ENCODE data around the gene GPATCH11. TPM values are rescaled to one million over a fixed set of nuclear protein-coding genes. Genes with fewer than 3 reads are reported as not detected.

Gene GPATCH11
- total RNA-seq, 2 experiments from 2014 or later: 9.9 to 11.7 TPM

DNA sequence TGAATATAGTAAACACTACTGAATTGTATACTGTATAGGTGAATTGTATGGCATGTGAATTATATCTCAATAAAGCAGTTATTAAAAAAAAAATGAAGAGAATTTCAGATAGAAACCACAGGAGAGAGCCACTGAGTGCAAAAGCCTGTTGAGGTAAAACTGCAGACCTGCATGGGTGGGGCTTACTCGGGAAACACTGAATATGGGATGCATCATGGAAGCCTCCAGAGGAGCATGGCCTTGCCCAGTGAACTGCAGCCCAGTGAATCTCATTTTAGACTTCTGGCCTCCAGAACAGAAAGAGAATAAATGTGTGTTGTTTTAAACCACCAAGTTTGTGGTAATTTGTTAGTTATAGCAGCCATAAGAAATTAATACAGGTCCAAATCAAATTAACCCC is 15.7 kb downstream of the GPATCH11 start:
- CTCF ChIA-PET: no interaction called here
- peaks cover 3% of the 10 kb centered on the region for H3K4me1 Mint-ChIP-seq (ENCODE audit: low read depth)
- peaks cover 19% of the 10 kb centered on the region for H3K36me3 Mint-ChIP-seq (ENCODE audit: low read depth)
- ATAC-seq (no peak), DNase-seq (no peak)
- H3K27ac Mint-ChIP-seq: peak overlapping the region; percentile 14
- TF ChIP-seq, protein P1, sequence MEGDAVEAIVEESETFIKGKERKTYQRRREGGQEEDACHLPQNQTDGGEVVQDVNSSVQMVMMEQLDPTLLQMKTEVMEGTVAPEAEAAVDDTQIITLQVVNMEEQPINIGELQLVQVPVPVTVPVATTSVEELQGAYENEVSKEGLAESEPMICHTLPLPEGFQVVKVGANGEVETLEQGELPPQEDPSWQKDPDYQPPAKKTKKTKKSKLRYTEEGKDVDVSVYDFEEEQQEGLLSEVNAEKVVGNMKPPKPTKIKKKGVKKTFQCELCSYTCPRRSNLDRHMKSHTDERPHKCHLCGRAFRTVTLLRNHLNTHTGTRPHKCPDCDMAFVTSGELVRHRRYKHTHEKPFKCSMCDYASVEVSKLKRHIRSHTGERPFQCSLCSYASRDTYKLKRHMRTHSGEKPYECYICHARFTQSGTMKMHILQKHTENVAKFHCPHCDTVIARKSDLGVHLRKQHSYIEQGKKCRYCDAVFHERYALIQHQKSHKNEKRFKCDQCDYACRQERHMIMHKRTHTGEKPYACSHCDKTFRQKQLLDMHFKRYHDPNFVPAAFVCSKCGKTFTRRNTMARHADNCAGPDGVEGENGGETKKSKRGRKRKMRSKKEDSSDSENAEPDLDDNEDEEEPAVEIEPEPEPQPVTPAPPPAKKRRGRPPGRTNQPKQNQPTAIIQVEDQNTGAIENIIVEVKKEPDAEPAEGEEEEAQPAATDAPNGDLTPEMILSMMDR (IDR thresholded peaks at IDR 0.05): no peak
- H3K9me3 Mint-ChIP-seq: no peaks in the 10 kb centered on the region
- H3K4me3 Mint-ChIP-seq: no peak overlapping the region
- no peaks in the 10 kb centered on the region for H3K27me3 Mint-ChIP-seq
- intact Hi-C loops (cut with micrococcal nuclease): no loop called here
- POLR2A ChIA-PET: no interaction called here

DNA sequence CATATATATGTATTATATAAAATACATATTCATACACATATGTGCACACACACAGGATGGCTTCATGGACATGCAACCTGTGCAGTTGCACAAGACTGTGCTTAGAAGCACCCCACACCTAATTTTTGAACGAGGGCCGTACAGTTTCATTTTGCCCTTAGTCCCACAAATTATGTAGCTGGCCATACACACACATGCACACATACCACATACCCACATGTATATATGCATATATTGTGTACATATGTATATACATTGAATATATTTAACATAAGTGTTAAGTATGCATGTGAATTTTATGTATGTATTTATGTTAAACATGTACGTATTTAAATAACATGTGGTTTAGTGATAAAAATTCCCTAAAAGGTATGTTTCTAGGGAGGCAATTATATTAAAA is 18.3 kb downstream of the GPATCH11 start:
- peaks cover 20% of the 10 kb centered on the region for H3K36me3 Mint-ChIP-seq (ENCODE audit: low read depth)
- TF ChIP-seq, protein P1 (IDR thresholded peaks at IDR 0.05): no peak
- H3K27me3 Mint-ChIP-seq: no peaks in the 10 kb centered on the region
- no peak overlapping the region for H3K4me3 Mint-ChIP-seq
- intact Hi-C loops (cut with micrococcal nuclease): no loop called here
- no peaks in the 10 kb centered on the region for H3K9me3 Mint-ChIP-seq
- ATAC-seq: no peak
- no peak overlapping the region for H3K27ac Mint-ChIP-seq
- H3K4me1 Mint-ChIP-seq (ENCODE audit: low read depth): peaks cover 3% of the 10 kb centered on the region
- no peak for DNase-seq
- CTCF ChIA-PET: interaction anchor here (1.5 kb wide), 1 partner anchor 9 kb away, joined by 4 read pairs; no protein-coding TSS in a partner anchor
- POLR2A ChIA-PET: no interaction called here

DNA sequence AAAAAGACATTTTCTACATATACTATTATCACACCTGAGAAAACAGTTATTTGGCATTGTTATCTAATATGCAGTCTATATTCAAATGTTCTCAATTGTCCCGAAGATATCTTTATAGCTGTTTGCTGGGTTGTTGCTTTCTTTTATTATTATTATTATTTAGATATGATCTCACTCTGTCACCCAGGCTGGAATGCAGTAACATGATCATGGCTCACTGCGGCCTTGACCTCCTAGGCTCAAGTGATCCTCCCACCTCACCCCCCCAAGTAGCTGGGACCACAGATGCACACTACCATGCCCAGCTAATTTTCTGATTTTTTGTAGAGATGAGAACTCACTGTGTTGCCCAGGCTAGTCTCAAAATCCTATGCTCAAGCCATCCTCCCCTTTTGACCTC is 19.9 kb downstream of the GPATCH11 start:
- no peaks in the 10 kb centered on the region for H3K9me3 Mint-ChIP-seq
- ATAC-seq (no peak), DNase-seq (no peak)
- H3K27ac Mint-ChIP-seq: no peak overlapping the region
- TF ChIP-seq, protein P1 (IDR thresholded peaks at IDR 0.05): no peak
- H3K4me3 Mint-ChIP-seq: no peak overlapping the region
- no peaks in the 10 kb centered on the region for H3K27me3 Mint-ChIP-seq
- intact Hi-C loops (cut with micrococcal nuclease): no loop called here
- H3K36me3 Mint-ChIP-seq (ENCODE audit: low read depth): peaks cover 30% of the 10 kb centered on the region
- H3K4me1 Mint-ChIP-seq (ENCODE audit: low read depth): no peaks in the 10 kb centered on the region
- ChIA-PET CTCF (no interaction called here), POLR2A (interaction anchor here (0.8 kb wide), 1 partner anchor 24 kb away, joined by 3 read pairs; no protein-coding TSS in a partner anchor)

DNA sequence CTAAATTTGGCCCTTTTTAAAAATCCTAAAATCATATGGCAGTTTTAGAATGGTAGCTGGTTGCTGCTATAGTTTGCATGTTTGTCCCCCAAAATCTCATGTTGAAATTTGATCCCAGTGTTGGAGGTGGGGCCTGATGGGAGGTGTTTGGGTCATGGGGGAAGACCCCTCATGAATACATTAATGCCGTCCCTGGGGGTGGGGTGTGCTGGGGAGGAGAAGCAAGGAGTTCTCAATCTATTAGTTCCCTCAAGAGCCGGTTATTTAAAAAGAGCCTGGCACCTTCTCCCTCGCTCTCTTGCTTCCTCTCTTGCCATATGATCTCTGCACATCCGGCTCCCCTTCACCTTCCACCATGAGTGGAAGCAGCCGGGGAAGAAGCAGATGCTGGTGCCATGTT is 20.8 kb downstream of the GPATCH11 start:
- peaks cover 24% of the 10 kb centered on the region for H3K36me3 Mint-ChIP-seq (ENCODE audit: low read depth)
- CTCF ChIA-PET: no interaction called here

DNA sequence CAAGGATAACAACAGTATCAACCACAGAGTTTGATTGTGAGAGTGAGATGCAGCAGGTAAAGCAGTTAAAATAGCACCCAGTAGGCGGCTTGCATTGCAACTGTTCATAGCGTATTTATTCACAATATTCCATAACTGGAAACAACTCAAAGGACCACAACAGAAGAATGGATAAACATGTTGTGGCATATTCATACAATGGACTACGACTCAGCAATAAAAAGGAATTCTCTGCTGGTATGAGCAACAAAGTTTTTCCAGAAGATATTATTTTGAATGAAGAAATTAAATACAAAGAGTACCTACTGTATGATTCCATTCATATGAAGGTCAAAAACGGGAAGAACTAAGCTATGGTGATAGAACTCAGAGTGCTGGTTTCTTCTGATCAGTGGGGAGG is 25.2 kb downstream of the GPATCH11 start:
- H3K9me3 Mint-ChIP-seq: no peaks in the 10 kb centered on the region
- no peaks in the 10 kb centered on the region for H3K4me1 Mint-ChIP-seq (ENCODE audit: low read depth)
- ChIA-PET CTCF (no interaction called here), POLR2A (no interaction called here)
- no peak for DNase-seq
- intact Hi-C loops (cut with micrococcal nuclease): no loop called here
- H3K27me3 Mint-ChIP-seq: no peaks in the 10 kb centered on the region
- no peak for ATAC-seq
- peaks cover 32% of the 10 kb centered on the region for H3K36me3 Mint-ChIP-seq (ENCODE audit: low read depth)
- TF ChIP-seq, protein P1 (IDR thresholded peaks at IDR 0.05): no peak
- no peak overlapping the region for H3K27ac Mint-ChIP-seq
- no peak overlapping the region for H3K4me3 Mint-ChIP-seq

More for the DNA sequence above, 20.8 kb downstream of the GPATCH11 start:
- H3K4me1 Mint-ChIP-seq (ENCODE audit: low read depth): no peaks in the 10 kb centered on the region
- no peaks in the 10 kb centered on the region for H3K9me3 Mint-ChIP-seq
- DNase-seq (no peak), ATAC-seq (no peak)
- intact Hi-C loops (cut with micrococcal nuclease): no loop called here
- H3K4me3 Mint-ChIP-seq: no peak overlapping the region
- TF ChIP-seq, protein P1 (IDR thresholded peaks at IDR 0.05): no peak
- POLR2A ChIA-PET: no interaction called here
- H3K27ac Mint-ChIP-seq: no peak overlapping the region
- H3K27me3 Mint-ChIP-seq: no peaks in the 10 kb centered on the region
